HEK293T (cell line): ENCODE measurements around the gene BCL2A1.

Experiments
- BHLHE40 ChIP-seq: fragments of 450-650 bp; IDR thresholded peaks from 2 replicates; pipeline ENCODE4 v1.6.1; 2016; ENCODE audit warnings: mild to moderate bottlenecking, moderate library complexity, borderline replicate concordance
- CTBP1 ChIP-seq: fragments of 450-650 bp; IDR thresholded peaks from 2 replicates; pipeline ENCODE4 v1.6.1; 2016; ENCODE audit warnings: borderline replicate concordance
- ELF4 ChIP-seq: fragments of 450-650 bp; IDR thresholded peaks from 2 replicates; pipeline ENCODE4 v1.6.1; 2017; ENCODE audit warnings: antibody characterized with exemption
- FOXK2 ChIP-seq: fragments of 450-650 bp; IDR thresholded peaks from 2 replicates; pipeline ENCODE4 v1.6.1; 2016; ENCODE audit warnings: mild to moderate bottlenecking
- FOXM1 ChIP-seq: fragments of 450-650 bp; IDR thresholded peaks from 2 replicates; pipeline ENCODE4 v1.6.1; 2017; ENCODE audit warnings: mild to moderate bottlenecking, borderline replicate concordance
- HDGF ChIP-seq: fragments of 450-650 bp; IDR thresholded peaks from 2 replicates; pipeline ENCODE4 v1.6.1; 2017; ENCODE audit warnings: antibody characterized with exemption, borderline replicate concordance
- LEF1 ChIP-seq: fragments of 450-650 bp; IDR thresholded peaks from 2 replicates; pipeline ENCODE4 v1.6.1; 2017; ENCODE audit warnings: mild to moderate bottlenecking, borderline replicate concordance
- NFRKB ChIP-seq: fragments of 450-650 bp; IDR thresholded peaks from 2 replicates; pipeline ENCODE4 v1.6.1; 2016; ENCODE audit warnings: mild to moderate bottlenecking, moderate library complexity
- SP1 ChIP-seq: fragments of 450-650 bp; IDR thresholded peaks from 2 replicates; pipeline ENCODE4 v1.6.1; 2017
- SUZ12 ChIP-seq: fragments of 450-650 bp; IDR thresholded peaks from 2 replicates; pipeline ENCODE4 v1.6.1; 2016; ENCODE audit warnings: mild to moderate bottlenecking
- TARDBP ChIP-seq: fragments of 450-650 bp; IDR thresholded peaks from 2 replicates; pipeline ENCODE4 v1.6.1; 2016
- ZNF384 ChIP-seq: fragments of 450-650 bp; IDR thresholded peaks from 2 replicates; pipeline ENCODE4 v1.6.1; 2016

GRCh38 chr15:79948761-79949160, 22.2 kb downstream of the BCL2A1 start:
- TF ChIP-seq SP1 (no peak), BHLHE40 (no peak), ELF4 (no peak), HDGF (no peak), NFRKB (no peak), FOXM1 (no peak), SUZ12 (no peak), ZNF384 (no peak), TARDBP (no peak), CTBP1 (no peak), FOXK2 (no peak), LEF1 (no peak)
